ENCODE results near the gene SLC30A3.

- TF ChIP-seq EZH2 (IDR thresholded peaks at IDR 0.05; ENCODE audit: low read length, missing control alignments), result no peak
- TF ChIP-seq, protein P1, sequence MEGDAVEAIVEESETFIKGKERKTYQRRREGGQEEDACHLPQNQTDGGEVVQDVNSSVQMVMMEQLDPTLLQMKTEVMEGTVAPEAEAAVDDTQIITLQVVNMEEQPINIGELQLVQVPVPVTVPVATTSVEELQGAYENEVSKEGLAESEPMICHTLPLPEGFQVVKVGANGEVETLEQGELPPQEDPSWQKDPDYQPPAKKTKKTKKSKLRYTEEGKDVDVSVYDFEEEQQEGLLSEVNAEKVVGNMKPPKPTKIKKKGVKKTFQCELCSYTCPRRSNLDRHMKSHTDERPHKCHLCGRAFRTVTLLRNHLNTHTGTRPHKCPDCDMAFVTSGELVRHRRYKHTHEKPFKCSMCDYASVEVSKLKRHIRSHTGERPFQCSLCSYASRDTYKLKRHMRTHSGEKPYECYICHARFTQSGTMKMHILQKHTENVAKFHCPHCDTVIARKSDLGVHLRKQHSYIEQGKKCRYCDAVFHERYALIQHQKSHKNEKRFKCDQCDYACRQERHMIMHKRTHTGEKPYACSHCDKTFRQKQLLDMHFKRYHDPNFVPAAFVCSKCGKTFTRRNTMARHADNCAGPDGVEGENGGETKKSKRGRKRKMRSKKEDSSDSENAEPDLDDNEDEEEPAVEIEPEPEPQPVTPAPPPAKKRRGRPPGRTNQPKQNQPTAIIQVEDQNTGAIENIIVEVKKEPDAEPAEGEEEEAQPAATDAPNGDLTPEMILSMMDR (conservative IDR thresholded peaks at IDR 0.05 in 1 of 2, IDR thresholded peaks at IDR 0.05 in 1 of 2; ENCODE audit: low read depth in 1 of 2, low read length in 2 of 2), result no peak
Measured at GRCh38 chr2:27278010-27278409, 15.2 kb upstream of the SLC30A3 start.

Data from fibroblast of lung (primary cell).